ENCODE data around the gene ROBO2. TPM values are rescaled to one million over a fixed set of nuclear protein-coding genes. Genes with fewer than 3 reads are reported as not detected.

ROBO2 gene
- total RNA-seq, 1 experiment from 2014 or later: not detected

- intact Hi-C loops (cut with micrococcal nuclease): no loop called here
- no peak for ATAC-seq
- H3K9ac ChIP-seq (ENCODE audit: low read length): no peak overlapping the region
Measured at GRCh38 chr3:77362936-77363335, 323.0 kb downstream of the ROBO2 start.

More at GRCh38 chr3:77362936-77363335, 323.0 kb downstream of the ROBO2 start:
- no peak overlapping the region for H2AFZ ChIP-seq (ENCODE audit: low read depth, low read length, poor library complexity, severe bottlenecking)
- no TSS peak for BruUV-seq (replicated peaks)
- H4K20me1 ChIP-seq (ENCODE audit: insufficient read depth): no peaks in the 10 kb centered on the region
- no peak for DNase-seq (ENCODE audit: low read depth, low spot score)
- CTCF ChIA-PET: no interaction called here
- POLR2A ChIA-PET: no interaction called here
- no peaks in the 10 kb centered on the region for H3K27me3 ChIP-seq (ENCODE audit: insufficient read depth, low read length)
- no peak overlapping the region for H3K27ac ChIP-seq (ENCODE audit: low read depth, low read length)
- H3K9me3 ChIP-seq (ENCODE audit: control insufficient read depth in 1 of 2, insufficient read depth in 1 of 2, low read depth in 1 of 2, low read length in 2 of 2): peaks cover 0 to 43% of the 10 kb centered on the region in 2 experiments; a peak in 2 of 4 replicates
- H3K79me2 ChIP-seq (ENCODE audit: insufficient read depth, low read length): no peaks in the 10 kb centered on the region
- H3K4me1 ChIP-seq (ENCODE audit: control insufficient read depth in 1 of 2, insufficient read depth in 2 of 2, low read length in 2 of 2): no peaks in the 10 kb centered on the region
- H3K4me3 ChIP-seq (replicated peaks in 1 of 2; ENCODE audit: low read depth in 1 of 2, low read length in 2 of 2): no peak overlapping the region
- TF ChIP-seq ZFX (IDR thresholded peaks at IDR 0.05) (no peak), YY1 (IDR thresholded peaks at IDR 0.05; ENCODE audit: extremely low read depth, insufficient replicate concordance, low read depth, low read length) (no peak), EZH2 (IDR thresholded peaks at IDR 0.05) (no peak), FOSL1 (IDR thresholded peaks at IDR 0.05; ENCODE audit: low read depth) (no peak), ELF1 (IDR thresholded peaks at IDR 0.05; ENCODE audit: borderline replicate concordance, low read depth) (no peak), CTCF (IDR thresholded peaks at IDR 0.05 in 2 of 3, conservative IDR thresholded peaks at IDR 0.05 in 1 of 3; ENCODE audit: borderline replicate concordance in 1 of 3, insufficient read depth in 1 of 3, low read depth in 2 of 3, low read length in 2 of 3) (no peak), POLR2AphosphoS5 (IDR thresholded peaks at IDR 0.05; ENCODE audit: low read depth, low read length) (no peak), EGR1 (IDR thresholded peaks at IDR 0.05; ENCODE audit: low read depth) (no peak), ZNF274 (IDR thresholded peaks at IDR 0.05; ENCODE audit: low read depth, low read length) (no peak), MAX (IDR thresholded peaks at IDR 0.05) (no peak), CEBPB (IDR thresholded peaks at IDR 0.05; ENCODE audit: low read depth) (no peak), ATF3 (IDR thresholded peaks at IDR 0.05) (no peak), TCF7L2 (IDR thresholded peaks at IDR 0.05; ENCODE audit: borderline replicate concordance, extremely low read depth, insufficient read depth, insufficient read length) (no peak), REST (IDR thresholded peaks at IDR 0.05; ENCODE audit: low read depth) (no peak)
- RAD21 ChIA-PET (ENCODE audit: low non-redundant PET in 1 of 2, low total read pairs in 2 of 2, uncharacterized antibody in 2 of 2, unreplicated experiment in 2 of 2): no interaction called here
- H3K9me2 ChIP-seq (ENCODE audit: insufficient read depth): no peaks in the 10 kb centered on the region
- H3K4me2 ChIP-seq (ENCODE audit: low read length): no peak overlapping the region
- no peaks in the 10 kb centered on the region for H3K36me3 ChIP-seq (ENCODE audit: control insufficient read depth in 1 of 2, insufficient read depth in 2 of 2, low read length in 2 of 2)

All from HCT116 (cell line).